Measurements from ENCODE around the gene CDKL4.

CDKL4 gene

GRCh38 chr2:39153312-39153711 is 90.5 kb downstream of the CDKL4 start:
- no peak for TF ChIP-seq CTCF (IDR thresholded peaks at IDR 0.05; ENCODE audit: borderline replicate concordance, insufficient read depth, low read depth, low read length)
- H3K4me3 ChIP-seq (ENCODE audit: low read depth, low read length), result no peak overlapping the region

GRCh38 chr2:39152504-39152903 is 91.3 kb downstream of the CDKL4 start:
- TF ChIP-seq CTCF (IDR thresholded peaks at IDR 0.05; ENCODE audit: borderline replicate concordance, insufficient read depth, low read depth, low read length), result no peak
- no peak overlapping the region for H3K4me3 ChIP-seq (ENCODE audit: low read depth, low read length)

- no peak overlapping the region for H3K4me3 ChIP-seq (ENCODE audit: low read depth, low read length)
- TF ChIP-seq CTCF (IDR thresholded peaks at IDR 0.05; ENCODE audit: borderline replicate concordance, insufficient read depth, low read depth, low read length), result no peak
These were observed 92.8 kb downstream of the CDKL4 start for GRCh38 chr2:39150890-39151497.

- H3K4me3 ChIP-seq (ENCODE audit: low read depth, low read length), result no peak overlapping the region
- TF ChIP-seq CTCF (IDR thresholded peaks at IDR 0.05; ENCODE audit: borderline replicate concordance, insufficient read depth, low read depth, low read length), result no peak
These were observed 93.6 kb downstream of the CDKL4 start for GRCh38 chr2:39150102-39150562.

GRCh38 chr2:39146630-39147029 is 97.1 kb downstream of the CDKL4 start:
- TF ChIP-seq CTCF (IDR thresholded peaks at IDR 0.05; ENCODE audit: borderline replicate concordance, insufficient read depth, low read depth, low read length), result no peak
- H3K4me3 ChIP-seq (ENCODE audit: low read depth, low read length), result no peak overlapping the region

- no peak for TF ChIP-seq CTCF (IDR thresholded peaks at IDR 0.05; ENCODE audit: borderline replicate concordance, insufficient read depth, low read depth, low read length)
- no peak overlapping the region for H3K4me3 ChIP-seq (ENCODE audit: low read depth, low read length)
These were observed 97.8 kb downstream of the CDKL4 start for GRCh38 chr2:39145906-39146421.

GRCh38 chr2:39144416-39144815 is 99.4 kb downstream of the CDKL4 start:
- TF ChIP-seq CTCF (IDR thresholded peaks at IDR 0.05; ENCODE audit: borderline replicate concordance, insufficient read depth, low read depth, low read length), result no peak
- no peak overlapping the region for H3K4me3 ChIP-seq (ENCODE audit: low read depth, low read length)
